SK-N-SH treated with all-trans-retinoic acid at 6 μM for 48 hours (cell line): ENCODE measurements around the gene UBE2Z.

Experiments used
- ATAC-seq: fragments of 200-7000 bp; cut with Tn5 transposase; 3 replicates; pipeline ENCODE4 v1.9.1; 2020; ENCODE audit warnings: mild to moderate bottlenecking, moderate library complexity
- BACH2 ChIP-seq: fragments of 250-450 bp; sonication (Bioruptor Pico); IDR thresholded peaks from 2 replicates; pipeline ENCODE4 v1.9.0; 2021; ENCODE audit warnings: mild to moderate bottlenecking, borderline replicate concordance
- CREB5 ChIP-seq: fragments of 250-450 bp; sonication (Bioruptor Pico); IDR thresholded peaks from 2 replicates; pipeline ENCODE4 v1.5.1; 2020; ENCODE audit warnings: low read depth, mild to moderate bottlenecking, moderate library complexity
- CSDC2 ChIP-seq: fragments of 250-450 bp; sonication (Bioruptor Pico); IDR thresholded peaks from 2 replicates; pipeline ENCODE4 v1.5.0; 2020; ENCODE audit warnings: mild to moderate bottlenecking, moderate library complexity
- CSRNP3 ChIP-seq: fragments of 250-450 bp; sonication (Bioruptor Pico); IDR thresholded peaks from 2 replicates; pipeline ENCODE4 v1.5.1; 2021; ENCODE audit warnings: mild to moderate bottlenecking, moderate library complexity
- ESRRG ChIP-seq: fragments of 250-450 bp; sonication (Bioruptor Pico); IDR thresholded peaks from 2 replicates; pipeline ENCODE4 v1.6.1; 2021; ENCODE audit warnings: mild to moderate bottlenecking
- GLIS3 ChIP-seq: fragments of 250-450 bp; sonication (Bioruptor Pico); IDR thresholded peaks from 2 replicates; pipeline ENCODE4 v1.5.0; 2020; ENCODE audit warnings: mild to moderate bottlenecking, moderate library complexity
- PATZ1 ChIP-seq: fragments of 250-450 bp; sonication (Bioruptor Pico); IDR thresholded peaks from 2 replicates; pipeline ENCODE4 v1.8.0; 2020; ENCODE audit warnings: mild to moderate bottlenecking, moderate library complexity, borderline replicate concordance
- POU6F1 ChIP-seq: fragments of 250-450 bp; sonication (Bioruptor Pico); IDR thresholded peaks from 2 replicates; pipeline ENCODE4 v1.8.0; 2021; ENCODE audit warnings: low read depth, mild to moderate bottlenecking, moderate library complexity, borderline replicate concordance
- PPARA ChIP-seq: fragments of 250-450 bp; sonication (Bioruptor Pico); IDR thresholded peaks from 2 replicates; pipeline ENCODE4 v1.5.0; 2020; ENCODE audit warnings: mild to moderate bottlenecking, borderline replicate concordance
- RARB ChIP-seq: fragments of 250-450 bp; sonication (Bioruptor Pico); IDR thresholded peaks from 2 replicates; pipeline ENCODE4 v1.8.0; 2021; ENCODE audit warnings: mild to moderate bottlenecking, moderate library complexity
- SNAI2 ChIP-seq: fragments of 250-450 bp; sonication (Bioruptor Pico); IDR thresholded peaks from 2 replicates; pipeline ENCODE4 v1.5.0; 2020; ENCODE audit warnings: mild to moderate bottlenecking, moderate library complexity
- TCF4 ChIP-seq: fragments of 250-450 bp; sonication (Bioruptor Pico); IDR thresholded peaks from 2 replicates; pipeline ENCODE4 v1.8.0; 2021; ENCODE audit warnings: mild to moderate bottlenecking, moderate library complexity, borderline replicate concordance
- TOX ChIP-seq: fragments of 250-450 bp; sonication (Bioruptor Pico); IDR thresholded peaks from 2 replicates; pipeline ENCODE4 v1.8.0; 2021; ENCODE audit warnings: mild to moderate bottlenecking, moderate library complexity, borderline replicate concordance
- TSHZ2 ChIP-seq: fragments of 250-450 bp; sonication (Bioruptor Pico); IDR thresholded peaks from 2 replicates; pipeline ENCODE4 v1.5.0; 2020; ENCODE audit warnings: mild to moderate bottlenecking, moderate library complexity
- ZC3H10 ChIP-seq: fragments of 250-450 bp; sonication (Bioruptor Pico); IDR thresholded peaks from 2 replicates; pipeline ENCODE4 v1.5.1; 2021; ENCODE audit warnings: mild to moderate bottlenecking, moderate library complexity
- ZFP3 ChIP-seq: fragments of 250-450 bp; sonication (Bioruptor Pico); IDR thresholded peaks from 2 replicates; pipeline ENCODE4 v1.5.0; 2020; ENCODE audit warnings: mild to moderate bottlenecking, moderate library complexity
- ZFP30 ChIP-seq: fragments of 450-650 bp; formaldehyde crosslinking; IDR thresholded peaks from 2 replicates; pipeline ENCODE4 v1.5.0; 2022; ENCODE audit warnings: mild to moderate bottlenecking, moderate library complexity
- ZNF565 ChIP-seq: fragments of 450-650 bp; formaldehyde crosslinking; conservative IDR thresholded peaks from 2 replicates; pipeline ENCODE4 v1.5.0; 2020; ENCODE audit warnings: low read depth, mild to moderate bottlenecking, moderate library complexity
- ZNF70 ChIP-seq: fragments of 450-650 bp; formaldehyde crosslinking; IDR thresholded peaks from 2 replicates; pipeline ENCODE4 v1.5.0; 2020; ENCODE audit warnings: mild to moderate bottlenecking, moderate library complexity
- ZNF8 ChIP-seq: fragments of 450-650 bp; formaldehyde crosslinking; IDR thresholded peaks from 2 replicates; pipeline ENCODE4 v1.5.0; 2020; ENCODE audit warnings: mild to moderate bottlenecking, moderate library complexity

Gene UBE2Z

GRCh38 chr17:48893646-48894508 is 14.3 kb upstream of the UBE2Z start:
- no peak for ATAC-seq
- TF ChIP-seq TSHZ2 (CRISPR knock-in tag) (no peak), ESRRG (CRISPR knock-in tag) (no peak), ZC3H10 (no peak), RARB (CRISPR knock-in tag) (no peak), ZNF70 (CRISPR knock-in tag) (no peak), SNAI2 (no peak), CREB5 (CRISPR knock-in tag) (no peak), ZFP3 (CRISPR knock-in tag) (no peak), ZFP30 (no peak), GLIS3 (CRISPR knock-in tag) (no peak), POU6F1 (no peak), ZNF565 (no peak), PPARA (no peak), TCF4 (CRISPR knock-in tag) (no peak), PATZ1 (CRISPR knock-in tag) (no peak), CSDC2 (no peak)

- ATAC-seq, result no peak
- TF ChIP-seq POU6F1, result no peak
- TF ChIP-seq TOX (CRISPR knock-in tag), result no peak
- no peak for TF ChIP-seq GLIS3 (CRISPR knock-in tag)
- no peak for TF ChIP-seq PPARA
- TF ChIP-seq BACH2 (CRISPR knock-in tag), result no peak
- TF ChIP-seq RARB (CRISPR knock-in tag), result no peak
- TF ChIP-seq ZC3H10, result no peak
- no peak for TF ChIP-seq ESRRG (CRISPR knock-in tag)
- TF ChIP-seq ZNF70 (CRISPR knock-in tag), result no peak
- TF ChIP-seq TSHZ2 (CRISPR knock-in tag), result no peak
- no peak for TF ChIP-seq SNAI2
- no peak for TF ChIP-seq ZNF8 (CRISPR knock-in tag)
- TF ChIP-seq CSRNP3, result no peak
Observed at GRCh38 chr17:48894886-48895285, 13.3 kb upstream of the UBE2Z start.
